ENCODE data around the gene DNMT3A. TPM values are rescaled to one million over a fixed set of nuclear protein-coding genes. Genes with fewer than 3 reads are reported as not detected.

The DNMT3A gene
- total RNA-seq, 2 donors from 2014 or later, result 55.2 to 64.6 TPM

- H3K4me3 Mint-ChIP-seq, result no peak overlapping the region
- no peak for ATAC-seq (replicated peaks)
- H3K36me3 Mint-ChIP-seq (ENCODE audit: low read depth), result peaks cover 97% of the 10 kb centered on the region
- H3K4me1 Mint-ChIP-seq, result peaks cover 4% of the 10 kb centered on the region
- no peaks in the 10 kb centered on the region for H3K9me3 Mint-ChIP-seq
- peak overlapping the region; percentile 46 for H3K27ac Mint-ChIP-seq
- no peaks in the 10 kb centered on the region for H3K27me3 Mint-ChIP-seq
Measured at GRCh38 chr2:25240636-25241035, 101.1 kb downstream of the DNMT3A start.

- ATAC-seq (replicated peaks), result no peak
- Mint-ChIP-seq H3K36me3 (ENCODE audit: low read depth) (peaks cover 100% of the 10 kb centered on the region), H3K27me3 (no peaks in the 10 kb centered on the region), H3K27ac (no peak overlapping the region), H3K4me1 (peaks cover 4% of the 10 kb centered on the region), H3K4me3 (no peak overlapping the region), H3K9me3 (no peaks in the 10 kb centered on the region)
Measured at GRCh38 chr2:25238920-25239319, 102.8 kb downstream of the DNMT3A start.

- peaks cover 4% of the 10 kb centered on the region for H3K4me1 Mint-ChIP-seq
- H3K27ac Mint-ChIP-seq, result no peak overlapping the region
- H3K9me3 Mint-ChIP-seq, result no peaks in the 10 kb centered on the region
- no peak overlapping the region for H3K4me3 Mint-ChIP-seq
- no peak for ATAC-seq (replicated peaks)
- no peaks in the 10 kb centered on the region for H3K27me3 Mint-ChIP-seq
- peaks cover 100% of the 10 kb centered on the region for H3K36me3 Mint-ChIP-seq (ENCODE audit: low read depth)
Measured at GRCh38 chr2:25237764-25238163, 104.0 kb downstream of the DNMT3A start.

- ATAC-seq (replicated peaks), result no peak
- Mint-ChIP-seq H3K36me3 (ENCODE audit: low read depth) (peaks cover 98% of the 10 kb centered on the region), H3K4me1 (no peaks in the 10 kb centered on the region), H3K9me3 (no peaks in the 10 kb centered on the region), H3K27me3 (no peaks in the 10 kb centered on the region), H3K27ac (no peak overlapping the region), H3K4me3 (no peak overlapping the region)
Measured at GRCh38 chr2:25236736-25237135, 105.0 kb downstream of the DNMT3A start.

GRCh38 chr2:25234738-25235137 lies 107.0 kb downstream of the DNMT3A start:
- Mint-ChIP-seq H3K27ac (no peak overlapping the region), H3K4me1 (no peaks in the 10 kb centered on the region), H3K9me3 (no peaks in the 10 kb centered on the region), H3K36me3 (ENCODE audit: low read depth) (peaks cover 78% of the 10 kb centered on the region), H3K27me3 (no peaks in the 10 kb centered on the region), H3K4me3 (no peak overlapping the region)
- ATAC-seq (replicated peaks), result no peak

GRCh38 chr2:25233916-25234605 lies 107.7 kb downstream of the DNMT3A start:
- no peaks in the 10 kb centered on the region for H3K9me3 Mint-ChIP-seq
- H3K36me3 Mint-ChIP-seq (ENCODE audit: low read depth), result peaks cover 71% of the 10 kb centered on the region
- H3K27me3 Mint-ChIP-seq, result no peaks in the 10 kb centered on the region
- H3K4me1 Mint-ChIP-seq, result no peaks in the 10 kb centered on the region
- no peak for ATAC-seq (replicated peaks)
- H3K4me3 Mint-ChIP-seq, result no peak overlapping the region
- no peak overlapping the region for H3K27ac Mint-ChIP-seq

- no peak overlapping the region for H3K27ac Mint-ChIP-seq
- H3K9me3 Mint-ChIP-seq, result no peaks in the 10 kb centered on the region
- ATAC-seq (replicated peaks), result no peak
- no peak overlapping the region for H3K4me3 Mint-ChIP-seq
- H3K4me1 Mint-ChIP-seq, result peaks cover 4% of the 10 kb centered on the region
- H3K36me3 Mint-ChIP-seq (ENCODE audit: low read depth), result peaks cover 54% of the 10 kb centered on the region
- no peaks in the 10 kb centered on the region for H3K27me3 Mint-ChIP-seq
Measured at GRCh38 chr2:25232248-25232825, 109.4 kb downstream of the DNMT3A start.

- no peak for ATAC-seq (replicated peaks)
- H3K9me3 Mint-ChIP-seq, result no peaks in the 10 kb centered on the region
- peaks cover 5% of the 10 kb centered on the region for H3K4me1 Mint-ChIP-seq
- no peak overlapping the region for H3K27ac Mint-ChIP-seq
- H3K36me3 Mint-ChIP-seq (ENCODE audit: low read depth), result peaks cover 40% of the 10 kb centered on the region
- H3K27me3 Mint-ChIP-seq, result no peaks in the 10 kb centered on the region
- H3K4me3 Mint-ChIP-seq, result no peak overlapping the region
Measured at GRCh38 chr2:25230948-25231311, 110.8 kb downstream of the DNMT3A start.

GRCh38 chr2:25230198-25230947 lies 111.4 kb downstream of the DNMT3A start:
- H3K27ac Mint-ChIP-seq, result no peak overlapping the region
- H3K4me1 Mint-ChIP-seq, result peaks cover 5% of the 10 kb centered on the region
- no peak for ATAC-seq (replicated peaks)
- H3K9me3 Mint-ChIP-seq, result no peaks in the 10 kb centered on the region
- peaks cover 34% of the 10 kb centered on the region for H3K36me3 Mint-ChIP-seq (ENCODE audit: low read depth)
- H3K27me3 Mint-ChIP-seq, result no peaks in the 10 kb centered on the region
- no peak overlapping the region for H3K4me3 Mint-ChIP-seq

- Mint-ChIP-seq H3K9me3 (no peaks in the 10 kb centered on the region), H3K4me1 (peaks cover 5% of the 10 kb centered on the region), H3K36me3 (ENCODE audit: low read depth) (peaks cover 26% of the 10 kb centered on the region), H3K27ac (no peak overlapping the region), H3K27me3 (no peaks in the 10 kb centered on the region), H3K4me3 (no peak overlapping the region)
- no peak for ATAC-seq (replicated peaks)
Measured at GRCh38 chr2:25229279-25230197, 112.2 kb downstream of the DNMT3A start.

- H3K27ac Mint-ChIP-seq, result no peak overlapping the region
- peak; percentile 25 for ATAC-seq (replicated peaks)
- no peaks in the 10 kb centered on the region for H3K9me3 Mint-ChIP-seq
- no peak overlapping the region for H3K4me3 Mint-ChIP-seq
- H3K36me3 Mint-ChIP-seq (ENCODE audit: low read depth), result peaks cover 19% of the 10 kb centered on the region
- H3K27me3 Mint-ChIP-seq, result no peaks in the 10 kb centered on the region
- peaks cover 5% of the 10 kb centered on the region for H3K4me1 Mint-ChIP-seq
Measured at GRCh38 chr2:25228848-25229278, 112.9 kb downstream of the DNMT3A start.

GRCh38 chr2:25227576-25227975 lies 114.1 kb downstream of the DNMT3A start:
- no peaks in the 10 kb centered on the region for H3K27me3 Mint-ChIP-seq
- H3K36me3 Mint-ChIP-seq (ENCODE audit: low read depth), result peaks cover 6% of the 10 kb centered on the region
- H3K4me1 Mint-ChIP-seq, result peaks cover 5% of the 10 kb centered on the region
- peak overlapping the region; percentile 56 for H3K27ac Mint-ChIP-seq
- no peak overlapping the region for H3K4me3 Mint-ChIP-seq
- no peak for ATAC-seq (replicated peaks)
- no peaks in the 10 kb centered on the region for H3K9me3 Mint-ChIP-seq

- ATAC-seq (replicated peaks), result no peak
- no peaks in the 10 kb centered on the region for H3K36me3 Mint-ChIP-seq (ENCODE audit: low read depth)
- H3K27ac Mint-ChIP-seq, result peak overlapping the region; percentile 56
- H3K4me1 Mint-ChIP-seq, result peaks cover 7% of the 10 kb centered on the region
- no peaks in the 10 kb centered on the region for H3K27me3 Mint-ChIP-seq
- no peaks in the 10 kb centered on the region for H3K9me3 Mint-ChIP-seq
- H3K4me3 Mint-ChIP-seq, result no peak overlapping the region
Measured at GRCh38 chr2:25226827-25227226, 114.9 kb downstream of the DNMT3A start.

- peaks cover 8% of the 10 kb centered on the region for H3K4me1 Mint-ChIP-seq
- ATAC-seq (replicated peaks), result no peak
- no peaks in the 10 kb centered on the region for H3K9me3 Mint-ChIP-seq
- no peaks in the 10 kb centered on the region for H3K36me3 Mint-ChIP-seq (ENCODE audit: low read depth)
- H3K27me3 Mint-ChIP-seq, result no peaks in the 10 kb centered on the region
- H3K4me3 Mint-ChIP-seq, result no peak overlapping the region
- H3K27ac Mint-ChIP-seq, result no peak overlapping the region
Measured at GRCh38 chr2:25222477-25223121, 119.1 kb downstream of the DNMT3A start.
